ENCODE measurements around the gene WDR86. TPM values are rescaled to one million over a fixed set of nuclear protein-coding genes. Genes with fewer than 3 reads are reported as not detected.

The WDR86 gene
- total RNA-seq, 1 experiment from 2014 or later = not detected

DNA sequence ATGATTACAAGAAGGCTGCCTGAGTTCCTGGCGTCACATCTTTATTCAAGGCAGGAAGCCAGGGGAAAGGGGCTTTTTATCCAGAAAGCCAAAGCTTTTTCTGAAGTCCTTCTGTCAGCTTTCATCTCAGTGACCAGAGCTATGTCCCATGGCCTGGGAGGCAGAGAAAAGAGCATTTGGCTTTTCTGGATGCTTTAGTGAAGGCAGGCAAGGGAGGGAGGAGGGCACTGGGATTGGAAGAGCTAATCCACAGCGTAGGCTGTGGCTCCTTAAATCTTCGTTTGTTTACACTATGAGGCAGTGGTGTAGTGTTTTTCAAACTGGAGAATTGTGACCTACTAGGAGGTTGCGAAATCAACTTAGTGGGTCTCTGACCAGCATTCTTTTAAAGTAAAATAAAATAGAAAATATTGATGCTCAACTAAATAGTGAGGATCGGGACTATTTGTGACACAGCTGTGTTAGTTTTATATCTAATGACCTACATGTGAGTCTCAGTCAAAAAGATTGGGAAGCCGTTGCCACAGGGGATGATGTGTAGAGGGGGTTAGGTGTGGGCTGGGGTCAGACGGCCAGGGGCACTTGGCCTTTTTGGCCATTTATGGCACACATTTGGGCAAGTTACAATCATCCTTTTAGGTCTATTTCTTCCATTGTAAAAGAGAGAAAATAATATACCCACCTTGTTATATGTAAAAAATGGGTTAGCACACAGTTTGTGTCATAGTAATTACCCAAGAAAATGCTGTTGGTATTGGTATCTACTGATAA lies 16.0 kb upstream of the WDR86 start:
- ChIA-PET POLR2A (no interaction called here), RAD21 (ENCODE audit: low non-redundant PET in 1 of 2, low total read pairs in 2 of 2, uncharacterized antibody in 2 of 2, unreplicated experiment in 2 of 2) (no interaction called here), CTCF (interaction anchor here (1.3 kb wide), 1 partner anchor 57 kb away, joined by 4 read pairs; no protein-coding TSS in a partner anchor)
- H3K9me2 ChIP-seq (ENCODE audit: insufficient read depth) = no peaks in the 10 kb centered on the region
- BruUV-seq (replicated peaks) = no TSS peak
- DNase-seq (ENCODE audit: low read depth, low spot score) (no peak), ATAC-seq (no peak)
- H4K20me1 ChIP-seq (ENCODE audit: insufficient read depth) = no peaks in the 10 kb centered on the region
- H3K27me3 ChIP-seq (ENCODE audit: insufficient read depth, low read length) = no peaks in the 10 kb centered on the region
- peak overlapping the region; percentile 70 for H3K4me2 ChIP-seq (ENCODE audit: low read length)
- peak overlapping the region in 1 of 2 experiments; percentile 27; a peak in 2 of 4 replicates for H3K4me3 ChIP-seq (replicated peaks in 1 of 2; ENCODE audit: low read depth in 1 of 2, low read length in 2 of 2)
- peaks cover 4 to 9% of the 10 kb centered on the region in 2 experiments; a peak in 3 of 4 replicates for H3K9me3 ChIP-seq (ENCODE audit: control insufficient read depth in 1 of 2, insufficient read depth in 1 of 2, low read depth in 1 of 2, low read length in 2 of 2)
- H3K4me1 ChIP-seq (ENCODE audit: control insufficient read depth in 1 of 2, insufficient read depth in 2 of 2, low read length in 2 of 2) = peaks cover 51 to 64% of the 10 kb centered on the region in 2 experiments
- no peaks in the 10 kb centered on the region for H3K36me3 ChIP-seq (ENCODE audit: control insufficient read depth in 1 of 2, insufficient read depth in 2 of 2, low read length in 2 of 2)
- peak overlapping the region; percentile 87 for H3K27ac ChIP-seq (ENCODE audit: low read depth, low read length)
- peak overlapping the region; percentile 52 for H2AFZ ChIP-seq (ENCODE audit: low read depth, low read length, poor library complexity, severe bottlenecking)
- no peaks in the 10 kb centered on the region for H3K79me2 ChIP-seq (ENCODE audit: insufficient read depth, low read length)
- H3K9ac ChIP-seq (ENCODE audit: low read length) = no peak overlapping the region
- intact Hi-C loops (cut with micrococcal nuclease) = no loop called here
- TF ChIP-seq YY1 (IDR thresholded peaks at IDR 0.05; ENCODE audit: extremely low read depth, insufficient replicate concordance, low read depth, low read length) (no peak), JUND (IDR thresholded peaks at IDR 0.05) (no peak), CBX3 (IDR thresholded peaks at IDR 0.05; ENCODE audit: low read depth) (no peak), TCF7L2 (IDR thresholded peaks at IDR 0.05; ENCODE audit: borderline replicate concordance, extremely low read depth, insufficient read depth, insufficient read length) (no peak), EZH2 (IDR thresholded peaks at IDR 0.05) (no peak), POLR2A (IDR thresholded peaks at IDR 0.05; ENCODE audit: borderline replicate concordance, extremely low read depth, insufficient read depth, insufficient read length) (no peak), SIN3A (IDR thresholded peaks at IDR 0.05; ENCODE audit: low read depth) (no peak), ZNF274 (IDR thresholded peaks at IDR 0.05; ENCODE audit: low read depth, low read length) (no peak), SRF (IDR thresholded peaks at IDR 0.05; ENCODE audit: low read depth) (no peak)

DNA sequence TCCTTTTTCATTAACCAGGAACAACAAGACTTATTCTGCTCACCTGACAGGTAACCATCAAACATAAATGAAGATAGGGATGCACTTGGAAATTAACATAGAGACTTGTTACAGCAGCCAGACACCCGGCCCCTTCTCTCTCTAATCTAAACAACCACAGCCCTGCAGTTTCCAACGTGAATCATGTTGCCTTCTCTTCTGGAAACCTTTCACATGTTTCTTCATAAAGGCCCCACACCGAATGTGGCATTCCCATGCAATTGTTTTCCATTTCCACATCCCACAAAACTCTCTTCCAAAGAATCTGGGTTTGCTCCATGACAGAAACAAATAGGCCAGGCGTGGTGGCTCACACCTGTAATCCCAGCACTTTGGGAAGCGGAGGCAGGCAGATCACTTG lies 15.0 kb upstream of the WDR86 start:
- POLR2A ChIA-PET = no interaction called here
- no peak for TF ChIP-seq TCF7L2 (IDR thresholded peaks at IDR 0.05; ENCODE audit: borderline replicate concordance, extremely low read depth, insufficient read depth, insufficient read length)

More for the DNA sequence above, 15.0 kb upstream of the WDR86 start:
- no peaks in the 10 kb centered on the region for H4K20me1 ChIP-seq (ENCODE audit: insufficient read depth)
- BruUV-seq (replicated peaks) = no TSS peak
- no peaks in the 10 kb centered on the region for H3K79me2 ChIP-seq (ENCODE audit: insufficient read depth, low read length)
- no peaks in the 10 kb centered on the region for H3K27me3 ChIP-seq (ENCODE audit: insufficient read depth, low read length)
- no peak overlapping the region for H3K27ac ChIP-seq (ENCODE audit: low read depth, low read length)
- CTCF ChIA-PET = no interaction called here
- H3K4me1 ChIP-seq (ENCODE audit: control insufficient read depth in 1 of 2, insufficient read depth in 2 of 2, low read length in 2 of 2) = peaks cover 46 to 54% of the 10 kb centered on the region in 2 experiments
- H2AFZ ChIP-seq (ENCODE audit: low read depth, low read length, poor library complexity, severe bottlenecking) = no peak overlapping the region
- intact Hi-C loops (cut with micrococcal nuclease) = no loop called here
- H3K9me3 ChIP-seq (ENCODE audit: control insufficient read depth in 1 of 2, insufficient read depth in 1 of 2, low read depth in 1 of 2, low read length in 2 of 2) = peaks cover 4 to 18% of the 10 kb centered on the region in 2 experiments; a peak in 3 of 4 replicates
- DNase-seq (ENCODE audit: low read depth, low spot score) (no peak), ATAC-seq (no peak)
- RAD21 ChIA-PET (ENCODE audit: low non-redundant PET in 1 of 2, low total read pairs in 2 of 2, uncharacterized antibody in 2 of 2, unreplicated experiment in 2 of 2) = no interaction called here
- H3K9me2 ChIP-seq (ENCODE audit: insufficient read depth) = no peaks in the 10 kb centered on the region
- H3K36me3 ChIP-seq (ENCODE audit: control insufficient read depth in 1 of 2, insufficient read depth in 2 of 2, low read length in 2 of 2) = no peaks in the 10 kb centered on the region
- no peak overlapping the region for H3K4me2 ChIP-seq (ENCODE audit: low read length)
- no peak overlapping the region for H3K9ac ChIP-seq (ENCODE audit: low read length)
- no peak overlapping the region for H3K4me3 ChIP-seq (replicated peaks in 1 of 2; ENCODE audit: low read depth in 1 of 2, low read length in 2 of 2)

Measured in HCT116 (cell line).